HG03354 (cell line): ENCODE data around the gene PREX1.

ENCODE experiments used
- ATAC-seq: cut with Tn5 transposase; IDR thresholded peaks from one replicate; pipeline ENCODE4 v1.9.1; 2021; ENCODE audit warnings: mild to moderate bottlenecking; ENCODE audit not compliant: unreplicated experiment, poor library complexity, severe bottlenecking

The PREX1 gene

GRCh38 chr20:48680650-48681049 is 147.1 kb downstream of the PREX1 start:
- no peak for ATAC-seq

- no peak for ATAC-seq
Observed at GRCh38 chr20:48679599-48679998, 148.2 kb downstream of the PREX1 start.

- no peak for ATAC-seq
Observed at GRCh38 chr20:48679011-48679410, 148.8 kb downstream of the PREX1 start.

- ATAC-seq = no peak
Observed at GRCh38 chr20:48678421-48678820, 149.4 kb downstream of the PREX1 start.

GRCh38 chr20:48676795-48677460 is 150.9 kb downstream of the PREX1 start:
- ATAC-seq = no peak

- ATAC-seq = no peak
Observed at GRCh38 chr20:48676125-48676524, 151.7 kb downstream of the PREX1 start.

GRCh38 chr20:48674461-48674860 is 153.3 kb downstream of the PREX1 start:
- no peak for ATAC-seq

- no peak for ATAC-seq
Observed at GRCh38 chr20:48673507-48673906, 154.3 kb downstream of the PREX1 start.

GRCh38 chr20:48672324-48672723 is 155.5 kb downstream of the PREX1 start:
- ATAC-seq = no peak

GRCh38 chr20:48671141-48671540 is 156.7 kb downstream of the PREX1 start:
- ATAC-seq = no peak

GRCh38 chr20:48669946-48670605 is 157.7 kb downstream of the PREX1 start:
- no peak for ATAC-seq

GRCh38 chr20:48668451-48668946 is 159.3 kb downstream of the PREX1 start:
- no peak for ATAC-seq

GRCh38 chr20:48667889-48668413 is 159.8 kb downstream of the PREX1 start:
- ATAC-seq = no peak

GRCh38 chr20:48667481-48667880 is 160.3 kb downstream of the PREX1 start:
- no peak for ATAC-seq

GRCh38 chr20:48665785-48666184 is 162.0 kb downstream of the PREX1 start:
- no peak for ATAC-seq

- no peak for ATAC-seq
Observed at GRCh38 chr20:48662711-48663110, 165.1 kb downstream of the PREX1 start.

- ATAC-seq = no peak
Observed at GRCh38 chr20:48661575-48662455, 166.0 kb downstream of the PREX1 start.

GRCh38 chr20:48660788-48661187 is 167.0 kb downstream of the PREX1 start:
- no peak for ATAC-seq

GRCh38 chr20:48659858-48660257 is 167.9 kb downstream of the PREX1 start:
- no peak for ATAC-seq

- ATAC-seq = no peak
Observed at GRCh38 chr20:48658505-48658904, 169.3 kb downstream of the PREX1 start.
